ENCODE measurements around the gene WNT3. TPM values are rescaled to one million over a fixed set of nuclear protein-coding genes. Genes with fewer than 3 reads are reported as not detected.
"Not testable (repeated sequence)": the region's sequence is repeated elsewhere in the genome, so short reads cannot be mapped to it uniquely, and the experiment has no call there.

Gene WNT3
- total RNA-seq, 1 donor from 2014 or later, result 1.0 TPM

DNA sequence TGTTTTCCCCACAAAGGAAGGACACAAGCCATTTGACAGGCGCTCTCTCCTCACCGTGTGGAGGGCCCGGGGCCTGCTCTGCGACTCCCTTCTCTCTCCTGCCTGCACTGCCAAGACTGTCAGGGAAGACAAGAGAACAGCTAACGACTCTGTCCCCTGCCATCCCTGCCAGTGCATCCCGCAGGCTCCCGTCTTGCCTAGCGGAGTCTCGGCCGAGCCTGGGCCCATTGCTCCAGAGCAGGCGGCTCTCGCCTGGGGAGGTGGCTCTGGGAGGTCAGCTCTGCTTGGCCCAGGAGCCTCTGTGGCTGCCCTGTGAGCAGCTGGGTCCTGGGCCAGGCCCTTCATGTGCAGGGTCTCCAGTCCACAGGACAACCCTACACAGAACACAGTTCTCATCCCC, 53.0 kb downstream of the WNT3 start:
- DNase-seq (ENCODE audit: low spot score), result no peak

DNA sequence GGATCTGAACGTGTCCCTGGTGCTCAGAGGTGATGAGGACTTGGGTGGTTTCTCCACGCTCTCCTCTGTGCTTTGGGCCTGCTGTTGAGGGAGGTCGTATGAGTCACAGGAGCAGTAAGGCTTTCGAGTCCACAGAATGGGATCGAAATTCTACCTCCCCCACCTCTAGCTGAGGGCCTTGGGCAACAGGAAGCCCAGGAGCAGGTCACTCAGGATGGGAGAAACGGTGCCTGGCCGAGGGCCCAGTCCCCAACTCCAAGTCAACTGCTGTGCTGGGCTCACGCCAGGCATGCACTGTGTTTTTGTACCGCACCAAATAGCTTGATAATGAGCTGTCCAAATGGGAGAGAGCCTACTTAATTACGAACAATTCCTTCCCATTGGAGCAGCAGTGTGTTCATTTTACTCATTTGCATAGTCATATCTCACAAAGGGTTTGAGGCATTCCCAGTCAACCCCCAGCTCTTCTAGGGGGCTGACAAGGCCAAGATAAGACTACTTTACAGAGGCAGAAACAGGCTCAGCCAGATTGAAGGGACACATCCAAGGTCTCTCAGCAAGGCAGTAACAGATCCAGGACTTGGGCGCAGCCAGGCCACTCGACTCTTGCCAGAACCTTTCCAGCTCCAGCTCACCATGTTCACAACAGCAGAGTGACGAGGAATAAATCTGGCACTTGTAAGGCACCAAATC, 53.6 kb downstream of the WNT3 start:
- DNase-seq (ENCODE audit: low spot score), result no peak

- no peak for DNase-seq (ENCODE audit: low spot score)
These were observed 54.3 kb downstream of the WNT3 start for GRCh38 chr17:46764000-46764708.

DNA sequence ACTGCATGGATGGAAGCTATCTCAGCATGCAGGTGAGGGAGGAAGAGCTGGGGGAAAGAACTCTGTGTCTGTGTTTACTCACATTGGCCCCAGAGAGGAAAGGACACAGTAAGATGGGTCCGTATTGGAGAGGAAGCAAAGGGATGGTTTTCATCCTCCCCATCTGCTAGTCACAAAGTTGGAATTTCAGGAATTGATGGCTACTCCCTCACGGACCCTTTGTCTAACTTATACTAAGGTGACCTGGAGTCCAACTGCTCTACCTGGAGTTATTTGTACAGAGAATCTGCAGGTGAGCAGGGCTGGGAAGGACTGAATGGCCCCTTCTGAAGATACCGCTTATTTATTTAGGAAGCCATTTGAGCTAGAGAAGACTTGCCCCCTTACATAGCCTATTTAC, 55.1 kb downstream of the WNT3 start:
- DNase-seq (ENCODE audit: low spot score), result no peak

DNA sequence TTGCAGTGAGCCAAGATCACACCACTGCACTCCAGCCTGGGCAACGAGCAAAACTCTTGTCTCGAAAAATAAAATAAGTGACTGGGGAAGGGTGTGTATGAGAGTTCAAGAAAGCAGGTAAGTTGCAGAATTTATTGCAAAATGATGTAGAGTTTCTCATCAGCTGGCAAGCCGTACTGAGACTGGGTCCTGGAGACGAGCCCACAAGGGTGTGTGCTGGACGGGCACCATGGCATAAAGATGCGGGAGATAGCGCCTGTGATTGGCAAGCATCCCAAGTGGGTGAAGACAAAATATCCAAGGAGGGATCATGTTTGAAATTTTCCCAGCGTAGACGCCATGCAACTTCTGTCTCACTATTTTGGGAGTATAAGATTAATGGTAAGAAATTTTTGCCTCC, 59.4 kb downstream of the WNT3 start:
- DNase-seq (ENCODE audit: low spot score), result no peak

DNA sequence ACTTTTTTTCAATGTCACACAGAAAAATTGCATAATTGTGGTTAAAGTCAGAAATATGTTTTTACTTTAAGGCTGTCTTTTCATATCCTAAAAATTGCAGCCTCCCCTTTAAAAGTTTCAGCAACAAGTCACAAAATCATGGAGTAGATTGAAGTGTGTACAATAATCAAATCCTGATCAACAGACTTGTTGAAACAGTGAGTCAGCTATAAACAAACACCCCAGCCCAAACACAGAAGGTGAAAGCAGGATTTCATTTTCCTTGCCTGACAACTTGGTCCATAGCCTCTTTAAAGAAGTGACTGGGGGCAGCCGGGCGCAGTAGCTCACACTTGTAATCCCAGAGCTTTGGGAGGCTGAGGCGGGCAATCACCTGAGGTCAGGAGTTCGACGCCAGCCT, 59.9 kb downstream of the WNT3 start:
- no peak for DNase-seq (ENCODE audit: low spot score)

DNA sequence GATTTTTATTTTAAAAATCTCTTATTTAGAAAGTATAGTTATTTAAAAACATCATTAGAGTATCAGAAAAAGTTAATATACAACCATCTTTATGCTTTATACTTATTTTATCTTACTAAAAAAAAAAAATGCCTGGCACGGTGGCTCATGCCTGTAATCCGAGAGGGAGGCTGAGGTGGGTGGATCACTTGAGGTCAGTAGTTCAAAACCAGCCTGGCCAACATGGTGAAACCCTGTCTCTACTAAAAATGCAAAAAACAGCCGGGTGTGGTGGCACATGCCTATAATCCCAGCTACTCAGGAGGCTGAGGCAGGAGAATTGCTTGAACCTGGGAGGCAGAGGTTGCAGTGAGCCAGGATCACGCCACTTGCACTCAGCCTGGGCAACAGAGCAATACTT, 60.9 kb downstream of the WNT3 start:
- not testable (repeated sequence) for DNase-seq (ENCODE audit: low spot score)

GRCh38 chr17:46756861-46757260, 61.6 kb downstream of the WNT3 start:
- no peak for DNase-seq (ENCODE audit: low spot score)

DNA sequence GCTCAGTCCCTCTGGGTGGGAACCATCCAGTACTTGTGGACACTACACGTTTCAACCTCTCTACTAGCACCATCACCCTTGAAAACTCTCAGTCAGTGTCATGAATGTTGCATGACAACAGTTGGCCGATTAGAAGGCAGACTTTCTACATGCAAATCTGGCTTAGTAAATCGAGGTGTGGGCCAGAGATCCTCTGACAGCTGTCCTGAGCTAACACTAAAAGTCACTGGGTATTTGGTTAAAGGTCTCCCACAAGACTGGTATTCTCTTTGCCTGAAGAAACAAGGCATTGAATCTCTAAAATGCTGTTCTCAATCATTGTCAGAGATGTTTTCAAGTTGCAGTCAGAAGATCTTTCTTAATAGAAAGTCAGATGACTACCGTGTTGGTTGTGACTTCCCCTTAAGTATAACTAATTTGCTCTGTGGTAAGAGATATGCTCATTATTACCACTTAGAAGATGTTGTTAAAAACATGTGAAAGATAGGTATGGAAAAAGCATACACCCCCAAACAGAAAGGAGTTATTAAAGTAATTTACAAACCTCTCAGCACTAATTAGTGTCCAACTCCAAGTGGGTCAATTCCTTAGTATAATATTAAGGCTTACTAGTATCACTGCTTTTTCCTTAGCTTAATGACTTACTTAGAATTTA, 62.3 kb downstream of the WNT3 start:
- DNase-seq (ENCODE audit: low spot score), result no peak

- no peak for DNase-seq (ENCODE audit: low spot score)
These were observed 64.7 kb downstream of the WNT3 start for GRCh38 chr17:46753776-46754175.

DNA sequence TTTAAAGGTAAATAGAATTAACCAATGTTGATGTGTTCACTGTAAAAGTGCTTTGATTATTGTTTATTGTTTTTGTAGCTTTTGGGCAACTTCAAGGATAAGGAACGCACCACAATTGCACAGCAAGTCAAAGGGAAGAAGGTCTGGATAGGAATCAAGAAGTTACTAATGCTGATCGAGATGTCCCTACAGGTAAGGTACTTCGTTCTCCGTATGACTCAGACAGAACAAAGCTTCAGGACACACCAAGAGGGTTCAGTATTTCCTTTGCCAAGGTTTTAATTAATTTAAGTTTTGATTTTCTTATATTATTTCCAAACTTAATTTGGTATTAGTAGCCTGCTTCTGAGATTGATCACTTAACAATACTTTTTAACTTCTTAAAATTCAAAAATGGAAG, 67.1 kb downstream of the WNT3 start:
- DNase-seq (ENCODE audit: low spot score), result no peak

- no peak for DNase-seq (ENCODE audit: low spot score)
These were observed 73.1 kb downstream of the WNT3 start for GRCh38 chr17:46745376-46745775.

GRCh38 chr17:46744441-46744840, 74.1 kb downstream of the WNT3 start:
- no peak for DNase-seq (ENCODE audit: low spot score)

DNA sequence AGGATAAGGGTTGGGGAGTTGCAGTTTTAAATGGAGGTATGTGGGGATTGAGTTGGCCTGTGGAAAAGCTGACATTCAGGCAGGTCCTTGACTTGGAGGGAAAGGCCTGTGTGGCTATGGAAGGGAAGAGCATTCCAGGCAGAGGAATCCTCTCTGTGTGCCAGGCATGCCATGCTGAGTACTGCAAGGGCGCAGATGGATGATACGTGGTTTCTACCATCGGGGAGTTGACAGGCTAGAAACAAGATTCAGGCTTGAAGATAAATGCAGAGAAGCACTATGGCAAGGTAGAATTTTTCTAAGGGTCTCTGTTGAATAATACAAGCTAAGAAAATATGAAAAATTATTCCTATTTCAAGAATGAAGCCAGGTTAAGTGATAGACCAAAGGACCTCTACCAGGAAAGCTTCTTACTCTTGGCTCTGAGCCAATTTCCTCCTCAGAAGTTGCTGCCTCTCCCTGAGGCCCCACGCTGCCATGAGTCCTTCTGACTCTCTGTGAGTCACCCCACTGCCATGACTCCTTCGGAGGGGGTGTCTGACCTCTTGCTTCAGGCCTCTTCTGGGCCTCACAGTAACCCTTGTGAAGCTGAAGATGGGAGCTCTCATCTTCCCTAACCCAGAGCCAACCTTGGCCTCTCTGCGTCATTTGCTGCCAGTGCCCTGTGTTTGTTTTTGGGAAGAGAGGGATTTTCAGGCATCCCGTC, 75.8 kb downstream of the WNT3 start:
- no peak for DNase-seq (ENCODE audit: low spot score)

DNA sequence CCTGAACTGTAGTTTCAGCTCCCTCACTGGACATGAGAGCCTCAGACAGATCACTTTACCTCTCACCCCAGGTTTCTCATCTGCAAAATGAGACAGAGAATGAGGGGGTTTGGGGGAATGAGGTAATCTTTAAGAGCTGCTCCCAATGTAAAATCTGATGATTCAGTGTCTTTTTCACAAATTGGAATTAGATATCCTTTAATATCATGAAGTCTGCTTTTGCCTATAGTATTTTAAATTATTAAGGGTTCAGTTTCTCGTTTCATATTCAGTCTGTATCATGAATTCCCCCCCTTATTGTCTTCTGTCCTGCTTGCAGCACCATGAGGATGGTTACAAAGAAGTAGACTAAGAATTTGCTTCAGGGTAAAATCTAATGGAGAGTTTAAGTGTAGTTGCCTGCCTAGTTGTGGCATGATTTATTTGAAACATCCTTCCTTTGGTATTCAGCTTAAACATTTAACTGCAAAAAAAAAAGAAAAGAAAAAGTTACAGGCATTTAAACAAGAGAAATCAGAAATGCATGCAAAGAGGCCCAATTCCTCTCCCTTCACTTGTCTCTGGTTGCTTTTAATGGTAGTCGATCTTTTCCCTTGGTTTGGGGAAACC, 77.3 kb downstream of the WNT3 start:
- no peak for DNase-seq (ENCODE audit: low spot score)

DNA sequence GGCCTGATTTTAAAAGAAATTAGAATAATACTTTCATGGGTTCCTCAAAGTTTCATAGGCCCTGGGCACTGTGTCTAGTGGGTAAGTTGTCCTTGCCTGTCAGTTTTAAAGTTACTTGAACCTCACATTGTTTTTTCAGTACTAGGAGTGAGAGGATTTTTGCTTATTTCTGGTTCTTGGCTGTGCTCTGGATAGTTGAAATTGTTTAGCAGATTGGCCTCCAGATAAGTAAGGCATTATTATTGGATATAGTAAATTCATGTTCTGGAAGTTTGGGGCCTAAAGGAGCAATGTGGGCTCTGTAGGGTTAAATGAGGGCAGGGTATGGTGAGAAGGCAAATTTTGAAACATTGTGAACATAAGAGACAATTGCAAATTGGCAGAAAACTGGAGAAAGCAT, 78.5 kb downstream of the WNT3 start:
- no peak for DNase-seq (ENCODE audit: low spot score)

GRCh38 chr17:46738544-46738943, 79.9 kb downstream of the WNT3 start:
- no peak for DNase-seq (ENCODE audit: low spot score)

- DNase-seq (ENCODE audit: low spot score), result no peak
These were observed 81.2 kb downstream of the WNT3 start for GRCh38 chr17:46737326-46737725.

- DNase-seq (ENCODE audit: low spot score), result no peak
These were observed 82.4 kb downstream of the WNT3 start for GRCh38 chr17:46736100-46736499.

GRCh38 chr17:46733837-46734475, 84.5 kb downstream of the WNT3 start:
- no peak for DNase-seq (ENCODE audit: low spot score)

DNA sequence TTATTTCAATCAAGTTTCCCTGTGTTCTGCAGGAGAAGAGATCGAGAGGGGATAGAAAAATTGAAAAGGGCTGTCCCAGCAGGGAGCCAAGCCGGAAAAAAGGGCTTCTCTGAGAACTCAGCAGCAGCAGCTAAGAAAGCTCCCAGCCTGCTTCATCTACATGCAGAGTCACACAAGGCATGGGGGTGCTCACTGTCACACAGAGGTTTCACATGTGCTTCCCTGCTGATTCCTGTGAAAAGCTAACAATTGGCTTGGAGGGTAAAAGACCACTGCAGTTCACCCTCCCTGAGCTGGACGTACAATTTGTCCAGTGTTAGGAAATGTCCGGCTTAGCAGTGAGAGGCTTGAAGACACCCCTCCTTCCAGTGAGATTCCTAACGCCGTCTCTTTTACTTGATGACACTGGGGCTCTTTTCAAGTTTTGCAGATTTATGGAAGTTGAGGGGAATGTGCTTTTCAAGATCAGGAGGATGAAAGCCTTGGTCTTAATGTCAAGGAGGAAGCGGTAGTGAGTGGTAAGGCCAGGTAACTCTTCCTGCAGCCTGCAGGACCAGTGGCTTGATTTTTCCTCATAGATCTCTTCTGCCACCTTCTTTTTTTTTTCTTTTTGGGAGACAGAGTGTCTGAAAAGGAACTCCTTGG, 85.6 kb downstream of the WNT3 start:
- no peak for DNase-seq (ENCODE audit: low spot score)

Measured in ureter (tissue), 1 donor.